Measurements from ENCODE around the gene GRIK4.

The GRIK4 gene

DNA sequence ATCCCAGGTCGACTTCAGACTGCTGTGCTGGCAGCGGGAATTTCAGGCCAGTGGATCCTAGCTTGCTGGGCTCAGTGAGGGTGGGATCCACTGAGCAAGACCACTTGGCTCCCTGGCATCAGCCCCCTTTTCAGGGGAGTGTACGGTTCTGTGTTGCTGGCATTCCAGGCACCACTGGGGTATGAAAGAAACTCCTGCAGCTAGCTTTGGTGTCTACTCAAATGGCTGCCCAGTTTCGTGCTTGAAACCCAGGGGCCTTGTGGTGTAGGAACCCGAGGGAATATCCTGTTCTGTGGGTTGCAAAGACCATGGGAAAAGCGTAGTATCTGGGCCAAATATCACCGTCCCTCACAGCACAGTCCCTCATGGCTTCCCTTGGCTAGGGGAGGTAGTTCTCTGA lies 254.8 kb downstream of the GRIK4 start:
- Histone ChIP-seq H3K9me2 (replicated peaks; ENCODE audit: control insufficient read depth, low read length) (no peaks in the 10 kb centered on the region), H3K4me3 (ENCODE audit: low read length) (no peak overlapping the region), H4K20me1 (ENCODE audit: control insufficient read depth, insufficient read depth, low read depth, low read length) (no peaks in the 10 kb centered on the region), H3K4me1 (ENCODE audit: control insufficient read depth, low read length) (no peaks in the 10 kb centered on the region), H3K79me2 (ENCODE audit: control insufficient read depth, low read length) (no peaks in the 10 kb centered on the region), H3K9me3 (ENCODE audit: control insufficient read depth, insufficient read depth, low read length) (no peaks in the 10 kb centered on the region; the same call in 1 of the 2 replicates), H3K36me3 (ENCODE audit: control insufficient read depth, low read length) (no peaks in the 10 kb centered on the region), H3K4me2 (ENCODE audit: low read length) (no peak overlapping the region), H3K27me3 (ENCODE audit: control insufficient read depth, low read length) (peaks cover 5% of the 10 kb centered on the region), H3F3A (ENCODE audit: control insufficient read depth, insufficient read depth) (no peaks in the 10 kb centered on the region), H3K27ac (ENCODE audit: low read depth, low read length) (no peak overlapping the region)
- TF ChIP-seq, protein P1, sequence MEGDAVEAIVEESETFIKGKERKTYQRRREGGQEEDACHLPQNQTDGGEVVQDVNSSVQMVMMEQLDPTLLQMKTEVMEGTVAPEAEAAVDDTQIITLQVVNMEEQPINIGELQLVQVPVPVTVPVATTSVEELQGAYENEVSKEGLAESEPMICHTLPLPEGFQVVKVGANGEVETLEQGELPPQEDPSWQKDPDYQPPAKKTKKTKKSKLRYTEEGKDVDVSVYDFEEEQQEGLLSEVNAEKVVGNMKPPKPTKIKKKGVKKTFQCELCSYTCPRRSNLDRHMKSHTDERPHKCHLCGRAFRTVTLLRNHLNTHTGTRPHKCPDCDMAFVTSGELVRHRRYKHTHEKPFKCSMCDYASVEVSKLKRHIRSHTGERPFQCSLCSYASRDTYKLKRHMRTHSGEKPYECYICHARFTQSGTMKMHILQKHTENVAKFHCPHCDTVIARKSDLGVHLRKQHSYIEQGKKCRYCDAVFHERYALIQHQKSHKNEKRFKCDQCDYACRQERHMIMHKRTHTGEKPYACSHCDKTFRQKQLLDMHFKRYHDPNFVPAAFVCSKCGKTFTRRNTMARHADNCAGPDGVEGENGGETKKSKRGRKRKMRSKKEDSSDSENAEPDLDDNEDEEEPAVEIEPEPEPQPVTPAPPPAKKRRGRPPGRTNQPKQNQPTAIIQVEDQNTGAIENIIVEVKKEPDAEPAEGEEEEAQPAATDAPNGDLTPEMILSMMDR (IDR thresholded peaks at IDR 0.05; ENCODE audit: low read depth, low read length, poor library complexity, severe bottlenecking): no peak

GRCh38 chr11:120768949-120769348 lies 257.4 kb downstream of the GRIK4 start:
- H4K20me1 ChIP-seq (ENCODE audit: control insufficient read depth, insufficient read depth, low read depth, low read length): no peaks in the 10 kb centered on the region
- no peaks in the 10 kb centered on the region for H3K79me2 ChIP-seq (ENCODE audit: control insufficient read depth, low read length)
- TF ChIP-seq, protein P1 (IDR thresholded peaks at IDR 0.05; ENCODE audit: low read depth, low read length, poor library complexity, severe bottlenecking): no peak
- TF ChIP-seq EZH2phosphoT487 (IDR thresholded peaks at IDR 0.05; ENCODE audit: borderline replicate concordance, low read length): no peak

DNA sequence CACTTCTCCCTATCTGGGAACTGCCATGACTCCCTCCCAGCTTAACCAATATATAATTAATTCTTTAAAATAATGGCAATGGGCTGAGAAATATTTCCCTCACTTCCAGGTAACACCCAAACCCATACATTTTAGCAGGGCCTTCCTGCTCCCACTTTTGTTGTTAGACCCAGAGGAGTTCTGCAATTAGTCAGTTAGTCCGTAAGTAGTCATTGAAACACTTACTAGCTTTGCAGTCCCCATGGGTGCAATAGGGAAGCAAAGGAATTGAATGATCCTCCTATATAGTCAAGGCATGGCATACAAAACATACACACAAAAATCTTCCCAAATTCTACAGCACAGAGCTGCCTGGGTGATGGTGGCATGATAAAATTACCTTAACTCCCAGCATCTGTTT lies 258.4 kb downstream of the GRIK4 start:
- Histone ChIP-seq H3K9me3 (ENCODE audit: control insufficient read depth, insufficient read depth, low read length) (no peaks in the 10 kb centered on the region; the same call in 1 of the 2 replicates), H3K36me3 (ENCODE audit: control insufficient read depth, low read length) (no peaks in the 10 kb centered on the region), H3K9me2 (replicated peaks; ENCODE audit: control insufficient read depth, low read length) (no peaks in the 10 kb centered on the region), H3F3A (ENCODE audit: control insufficient read depth, insufficient read depth) (no peaks in the 10 kb centered on the region), H4K20me1 (ENCODE audit: control insufficient read depth, insufficient read depth, low read depth, low read length) (no peaks in the 10 kb centered on the region), H3K4me3 (ENCODE audit: low read length) (no peak overlapping the region), H3K4me1 (ENCODE audit: control insufficient read depth, low read length) (no peaks in the 10 kb centered on the region), H3K27ac (ENCODE audit: low read depth, low read length) (no peak overlapping the region), H3K79me2 (ENCODE audit: control insufficient read depth, low read length) (no peaks in the 10 kb centered on the region), H3K4me2 (ENCODE audit: low read length) (no peak overlapping the region), H3K27me3 (ENCODE audit: control insufficient read depth, low read length) (peaks cover 9% of the 10 kb centered on the region)
- no peak for TF ChIP-seq EZH2phosphoT487 (IDR thresholded peaks at IDR 0.05; ENCODE audit: borderline replicate concordance, low read length)
- TF ChIP-seq, protein P1 (IDR thresholded peaks at IDR 0.05; ENCODE audit: low read depth, low read length, poor library complexity, severe bottlenecking): no peak

More at GRCh38 chr11:120768949-120769348, 257.4 kb downstream of the GRIK4 start:
- no peaks in the 10 kb centered on the region for H3K9me2 ChIP-seq (replicated peaks; ENCODE audit: control insufficient read depth, low read length)
- H3F3A ChIP-seq (ENCODE audit: control insufficient read depth, insufficient read depth): no peaks in the 10 kb centered on the region
- no peaks in the 10 kb centered on the region for H3K36me3 ChIP-seq (ENCODE audit: control insufficient read depth, low read length)
- no peak overlapping the region for H3K27ac ChIP-seq (ENCODE audit: low read depth, low read length)
- H3K4me1 ChIP-seq (ENCODE audit: control insufficient read depth, low read length): no peaks in the 10 kb centered on the region
- no peak overlapping the region for H3K4me3 ChIP-seq (ENCODE audit: low read length)
- no peak overlapping the region for H3K4me2 ChIP-seq (ENCODE audit: low read length)
- H3K9me3 ChIP-seq (ENCODE audit: control insufficient read depth, insufficient read depth, low read length): no peaks in the 10 kb centered on the region; the same call in 1 of the 2 replicates
- peaks cover 6% of the 10 kb centered on the region for H3K27me3 ChIP-seq (ENCODE audit: control insufficient read depth, low read length)

All from DOHH2 (cell line).